ENCODE results near the gene CMAS.
"Not testable (repeated sequence)": the region's sequence is repeated elsewhere in the genome, so short reads cannot be mapped to it uniquely, and the experiment has no call there.

The CMAS gene

GRCh38 chr12:22082190-22082701 is 36.2 kb downstream of the CMAS start:
- H3K27me3 ChIP-seq: no peaks in the 10 kb centered on the region
- H3K9me3 ChIP-seq: no peaks in the 10 kb centered on the region
- TF ChIP-seq CTCF (IDR thresholded peaks at IDR 0.05): no peak
- H3K4me3 ChIP-seq (ENCODE audit: low read depth in 1 of 2, low read length in 1 of 2): no peak overlapping the region
- no peaks in the 10 kb centered on the region for H3K4me1 ChIP-seq (ENCODE audit: control insufficient read depth in 1 of 2, insufficient read depth in 1 of 2, low read depth in 1 of 2, low read length in 1 of 2)
- H3K36me3 ChIP-seq: no peaks in the 10 kb centered on the region
- H3K27ac ChIP-seq: no peak overlapping the region

GRCh38 chr12:22083167-22083566 is 37.1 kb downstream of the CMAS start:
- no peaks in the 10 kb centered on the region for H3K27me3 ChIP-seq
- H3K4me3 ChIP-seq (ENCODE audit: low read depth in 1 of 2, low read length in 1 of 2): no peak overlapping the region
- H3K27ac ChIP-seq: no peak overlapping the region
- no peaks in the 10 kb centered on the region for H3K36me3 ChIP-seq
- no peaks in the 10 kb centered on the region for H3K9me3 ChIP-seq
- no peaks in the 10 kb centered on the region for H3K4me1 ChIP-seq (ENCODE audit: control insufficient read depth in 1 of 2, insufficient read depth in 1 of 2, low read depth in 1 of 2, low read length in 1 of 2)
- no peak for TF ChIP-seq CTCF (IDR thresholded peaks at IDR 0.05)

GRCh38 chr12:22084852-22085251 is 38.8 kb downstream of the CMAS start:
- no peak for TF ChIP-seq CTCF (IDR thresholded peaks at IDR 0.05)
- Histone ChIP-seq H3K27me3 (no peaks in the 10 kb centered on the region), H3K4me1 (ENCODE audit: control insufficient read depth in 1 of 2, insufficient read depth in 1 of 2, low read depth in 1 of 2, low read length in 1 of 2) (no peaks in the 10 kb centered on the region), H3K27ac (no peak overlapping the region), H3K36me3 (no peaks in the 10 kb centered on the region), H3K9me3 (no peaks in the 10 kb centered on the region), H3K4me3 (ENCODE audit: low read depth in 1 of 2, low read length in 1 of 2) (no peak overlapping the region)

- TF ChIP-seq CTCF (IDR thresholded peaks at IDR 0.05): no peak
- no peak overlapping the region for H3K4me3 ChIP-seq (ENCODE audit: low read depth in 1 of 2, low read length in 1 of 2)
- H3K36me3 ChIP-seq: no peaks in the 10 kb centered on the region
- H3K4me1 ChIP-seq (ENCODE audit: control insufficient read depth in 1 of 2, insufficient read depth in 1 of 2, low read depth in 1 of 2, low read length in 1 of 2): no peaks in the 10 kb centered on the region
- H3K27ac ChIP-seq: no peak overlapping the region
- H3K9me3 ChIP-seq: no peaks in the 10 kb centered on the region
- no peaks in the 10 kb centered on the region for H3K27me3 ChIP-seq
Measured at GRCh38 chr12:22088886-22089285, 42.9 kb downstream of the CMAS start.

GRCh38 chr12:22089486-22089885 is 43.5 kb downstream of the CMAS start:
- no peaks in the 10 kb centered on the region for H3K4me1 ChIP-seq (ENCODE audit: control insufficient read depth in 1 of 2, insufficient read depth in 1 of 2, low read depth in 1 of 2, low read length in 1 of 2)
- H3K9me3 ChIP-seq: no peaks in the 10 kb centered on the region
- H3K36me3 ChIP-seq: no peaks in the 10 kb centered on the region
- H3K27ac ChIP-seq: no peak overlapping the region
- no peak overlapping the region for H3K4me3 ChIP-seq (ENCODE audit: low read depth in 1 of 2, low read length in 1 of 2)
- H3K27me3 ChIP-seq: no peaks in the 10 kb centered on the region
- no peak for TF ChIP-seq CTCF (IDR thresholded peaks at IDR 0.05)

GRCh38 chr12:22099062-22099461 is 53.0 kb downstream of the CMAS start:
- H3K4me3 ChIP-seq (ENCODE audit: low read depth in 1 of 2, low read length in 1 of 2); H3K9me3 ChIP-seq; H3K36me3 ChIP-seq; H3K4me1 ChIP-seq (ENCODE audit: control insufficient read depth in 1 of 2, insufficient read depth in 1 of 2, low read depth in 1 of 2, low read length in 1 of 2); H3K27ac ChIP-seq; H3K27me3 ChIP-seq: not testable (repeated sequence)
